CD8-positive, alpha-beta memory T cell (primary cell): ENCODE results near the gene FER. TPM values are rescaled to one million over a fixed set of nuclear protein-coding genes. Genes with fewer than 3 reads are reported as not detected.

Experiments
- CTCF ChIA-PET: fragments of 350-600 bp; sonication (Branson Sonifier 250); formaldehyde crosslinking; loops from one replicate; lab custom pipeline; 2021; ENCODE audit warnings: antibody characterized with exemption; lab: Charles Lee
- POLR2A ChIA-PET: fragments of 350-600 bp; sonication (Branson Sonifier 250); formaldehyde crosslinking; loops from one replicate; lab custom pipeline; 2021; ENCODE audit warnings: antibody characterized with exemption; lab: Charles Lee
- DNase-seq, 5 donors: peaks; one replicate each; pipeline versions ENCODE4 v3.0.0 to v3.0.0-alpha.2; 2020 to 2022; ENCODE audit warnings: mixed read lengths in 1 of 5
- H3K27ac ChIP-seq: one replicate; pipeline ENCODE4 v1.7.0; 2013; ENCODE audit warnings: low read depth, mild to moderate bottlenecking, low read length, moderate library complexity
- H3K27me3 ChIP-seq: 2 replicates; pipeline ENCODE4 v1.7.0; 2013; ENCODE audit warnings: low read length, mild to moderate bottlenecking; ENCODE audit not compliant: insufficient read depth, poor library complexity, severe bottlenecking
- H3K36me3 ChIP-seq: 2 replicates; pipeline ENCODE4 v1.7.0; 2013; ENCODE audit warnings: mild to moderate bottlenecking, low read length, moderate library complexity; ENCODE audit not compliant: insufficient read depth
- H3K4me1 ChIP-seq: 2 replicates; pipeline ENCODE4 v1.7.0; 2013; ENCODE audit warnings: mild to moderate bottlenecking, low read length, moderate library complexity; ENCODE audit not compliant: insufficient read depth
- H3K4me3 ChIP-seq: 2 replicates; pipeline ENCODE4 v1.7.0; 2013; ENCODE audit warnings: mild to moderate bottlenecking, low read length
- H3K9me3 ChIP-seq: 2 replicates; pipeline ENCODE4 v1.7.0; 2013; ENCODE audit warnings: mild to moderate bottlenecking, low read length
- H3K27ac Mint-ChIP-seq, 8 donors: one replicate each; pipeline ENCODE4 v1.8.0; 2020 to 2021; ENCODE audit warnings: mixed read lengths in 8 of 8, mild to moderate bottlenecking in 6 of 8, inconsistent platforms in 3 of 8, moderate library complexity in 3 of 8
- H3K27me3 Mint-ChIP-seq, 2 donors: one replicate each; pipeline ENCODE4 v1.8.0; 2020 to 2021; ENCODE audit warnings: mixed read lengths in 2 of 2, mild to moderate bottlenecking in 1 of 2, moderate library complexity in 1 of 2
- H3K36me3 Mint-ChIP-seq, 3 donors: one replicate each; pipeline ENCODE4 v1.8.0; 2020 to 2021; ENCODE audit warnings: mixed read lengths in 3 of 3, inconsistent platforms in 1 of 3, mild to moderate bottlenecking in 1 of 3
- H3K4me1 Mint-ChIP-seq, 3 donors: one replicate each; pipeline ENCODE4 v1.8.0; 2020 to 2021; ENCODE audit warnings: mixed read lengths in 3 of 3, inconsistent platforms in 1 of 3, mild to moderate bottlenecking in 1 of 3
- H3K4me3 Mint-ChIP-seq, 7 donors: one replicate each; pipeline ENCODE4 v1.8.0; 2020 to 2021; ENCODE audit warnings: mixed read lengths in 7 of 7, mild to moderate bottlenecking in 6 of 7, moderate library complexity in 4 of 7, inconsistent platforms in 2 of 7
- H3K9me3 Mint-ChIP-seq, 5 donors: one replicate each; pipeline ENCODE4 v1.8.0; 2020 to 2022; ENCODE audit warnings: mixed read lengths in 5 of 5, mild to moderate bottlenecking in 3 of 5, moderate library complexity in 2 of 5, inconsistent platforms in 1 of 5
- polyA plus RNA-seq: library from polyadenylated mRNA; unstranded; fragments of 300-500 nt; fragmentation: Illumina TruSeq; gene quantifications from one replicate; pipeline ENCODE4 v1.2.3, GENCODE V29; 2021
- total RNA-seq, 2 experiments: library from RNA; stranded (reverse); gene quantifications; one replicate each; pipeline ENCODE4 v1.2.3, GENCODE V29; 2021

The FER gene
- total and polyA plus RNA-seq, 3 experiments from 2014 or later, result 10.1 to 11.3 (median 10.6) TPM

DNA sequence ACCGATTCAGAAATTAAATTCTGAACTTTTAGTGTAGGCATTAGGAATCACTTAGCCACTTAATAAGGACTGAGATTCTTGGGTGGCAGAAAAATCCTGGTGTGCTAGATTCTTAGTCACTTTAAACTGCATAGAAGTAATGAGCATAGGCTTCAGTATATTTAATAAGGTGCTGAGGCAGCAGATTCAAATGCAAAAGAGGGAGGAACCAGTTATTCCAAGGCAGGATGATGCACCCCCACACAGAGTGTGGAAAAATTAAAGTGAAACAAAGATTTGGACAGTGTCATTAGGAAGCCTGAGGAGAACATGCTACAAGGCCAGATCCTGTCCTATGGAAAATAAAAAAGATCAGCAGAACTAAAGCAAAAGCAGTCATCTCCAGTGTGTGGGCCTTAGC is 444.3 kb downstream of the FER start:
- H3K4me1 ChIP-seq, result no peaks in the 10 kb centered on the region
- no peaks in the 10 kb centered on the region for H3K27me3 ChIP-seq
- CTCF ChIA-PET, result no interaction called here
- H3K4me3 Mint-ChIP-seq, result no peak overlapping the region
- H3K27me3 Mint-ChIP-seq, result peaks cover 0 to 1% of the 10 kb centered on the region in 2 donors
- peaks cover 3 to 5% (median 5%) of the 10 kb centered on the region in 3 donors for H3K4me1 Mint-ChIP-seq
- H3K27ac ChIP-seq, result no peak overlapping the region
- no peak for DNase-seq
- no peak overlapping the region for H3K27ac Mint-ChIP-seq
- H3K4me3 ChIP-seq, result no peak overlapping the region
- H3K36me3 ChIP-seq, result no peaks in the 10 kb centered on the region
- POLR2A ChIA-PET, result no interaction called here
- H3K9me3 Mint-ChIP-seq, result no peaks in the 10 kb centered on the region
- no peaks in the 10 kb centered on the region for H3K9me3 ChIP-seq
- H3K36me3 Mint-ChIP-seq, result peaks cover 0 to 8% (median 6%) of the 10 kb centered on the region in 3 donors

DNA sequence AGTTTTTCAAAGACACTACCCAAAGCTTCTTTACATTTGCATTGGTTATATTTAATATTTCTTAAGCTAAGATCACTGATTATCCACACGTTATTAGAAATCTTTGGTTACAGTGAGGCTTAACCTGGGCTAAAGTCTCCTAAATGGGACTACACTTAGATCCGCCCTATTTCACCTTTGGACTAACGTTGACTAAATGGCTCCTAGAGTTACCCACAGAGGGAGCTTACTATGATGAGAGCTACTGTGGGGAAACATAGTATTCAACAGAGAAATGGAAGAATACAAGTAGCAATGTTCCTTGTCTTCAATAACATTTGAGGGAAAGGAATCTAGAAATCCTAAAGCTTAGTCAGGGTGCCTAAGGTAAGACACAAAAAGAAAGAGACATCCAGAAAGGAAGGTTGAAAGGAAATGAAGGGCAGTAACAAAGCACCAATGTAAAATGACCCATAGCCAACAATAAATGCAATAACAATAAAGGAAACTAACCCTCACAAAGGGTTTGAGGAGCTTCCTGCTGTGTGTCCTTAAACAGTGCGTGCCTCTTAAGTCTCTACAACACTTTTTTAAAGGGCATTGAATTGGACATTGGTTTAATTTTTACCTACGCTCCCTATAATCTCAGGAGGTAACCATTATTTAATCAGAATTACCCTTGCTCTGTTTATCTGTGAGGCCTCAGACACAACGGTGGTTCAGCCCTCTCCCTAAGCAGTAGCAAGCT is 445.0 kb downstream of the FER start:
- Histone ChIP-seq H3K4me1 (no peaks in the 10 kb centered on the region), H3K27me3 (no peaks in the 10 kb centered on the region), H3K9me3 (no peaks in the 10 kb centered on the region), H3K4me3 (no peak overlapping the region), H3K27ac (no peak overlapping the region), H3K36me3 (no peaks in the 10 kb centered on the region)
- DNase-seq, result no peak
- peaks cover 3 to 5% (median 5%) of the 10 kb centered on the region in 3 donors for H3K4me1 Mint-ChIP-seq
- H3K4me3 Mint-ChIP-seq, result no peak overlapping the region
- CTCF ChIA-PET, result no interaction called here
- H3K9me3 Mint-ChIP-seq, result no peaks in the 10 kb centered on the region
- H3K27ac Mint-ChIP-seq, result no peak overlapping the region
- H3K27me3 Mint-ChIP-seq, result peaks cover 0 to 1% of the 10 kb centered on the region in 2 donors
- peaks cover 0 to 4% (median 3%) of the 10 kb centered on the region in 3 donors for H3K36me3 Mint-ChIP-seq
- POLR2A ChIA-PET, result no interaction called here

- Histone ChIP-seq H3K27ac (no peak overlapping the region), H3K27me3 (no peaks in the 10 kb centered on the region), H3K9me3 (no peaks in the 10 kb centered on the region), H3K36me3 (no peaks in the 10 kb centered on the region), H3K4me3 (no peak overlapping the region), H3K4me1 (no peaks in the 10 kb centered on the region)
- Mint-ChIP-seq H3K4me1 (peaks cover 3 to 5% (median 5%) of the 10 kb centered on the region in 3 donors), H3K9me3 (no peaks in the 10 kb centered on the region), H3K27ac (no peak overlapping the region), H3K4me3 (no peak overlapping the region), H3K27me3 (peaks cover 0 to 1% of the 10 kb centered on the region in 2 donors), H3K36me3 (peaks cover 0 to 3% (median 0%) of the 10 kb centered on the region in 3 donors)
- ChIA-PET POLR2A (no interaction called here), CTCF (no interaction called here)
- no peak for DNase-seq
Observed at GRCh38 chr5:109195667-109196066, 448.0 kb downstream of the FER start.

- no peak overlapping the region for H3K27ac Mint-ChIP-seq
- peaks cover 0 to 3% (median 0%) of the 10 kb centered on the region in 3 donors for H3K36me3 Mint-ChIP-seq
- Histone ChIP-seq H3K4me3 (no peak overlapping the region), H3K9me3 (no peaks in the 10 kb centered on the region), H3K4me1 (no peaks in the 10 kb centered on the region), H3K27ac (no peak overlapping the region), H3K27me3 (no peaks in the 10 kb centered on the region), H3K36me3 (no peaks in the 10 kb centered on the region)
- H3K27me3 Mint-ChIP-seq, result peaks cover 0 to 1% of the 10 kb centered on the region in 2 donors
- H3K4me1 Mint-ChIP-seq, result peaks cover 2 to 3% (median 2%) of the 10 kb centered on the region in 3 donors
- ChIA-PET POLR2A (interaction anchor here (0.6 kb wide), 1 partner anchor 24 kb away, joined by 10 read pairs; no protein-coding TSS in a partner anchor), CTCF (no interaction called here)
- H3K4me3 Mint-ChIP-seq, result no peak overlapping the region
- H3K9me3 Mint-ChIP-seq, result no peaks in the 10 kb centered on the region
- DNase-seq, result no peak
Observed at GRCh38 chr5:109196087-109196822, 448.6 kb downstream of the FER start.

DNA sequence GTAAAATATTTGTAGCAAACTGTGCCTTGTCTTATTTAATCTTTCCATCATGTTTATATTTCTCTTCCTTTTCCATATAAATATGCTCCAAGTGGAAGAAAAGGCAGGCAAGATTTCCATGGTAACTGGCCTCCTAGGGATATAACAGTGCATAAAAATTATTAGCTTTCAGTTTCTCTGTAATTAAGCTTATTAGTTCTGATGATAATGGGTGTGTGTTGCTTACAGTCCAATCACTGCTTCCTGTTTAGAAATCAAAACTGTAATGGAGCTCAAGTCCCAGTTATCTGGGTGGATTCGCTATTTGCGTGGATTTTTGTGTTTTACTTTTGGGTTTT is 449.1 kb downstream of the FER start:
- no peaks in the 10 kb centered on the region for H3K4me1 ChIP-seq
- no peak overlapping the region for H3K27ac Mint-ChIP-seq
- H3K27me3 ChIP-seq, result no peaks in the 10 kb centered on the region
- H3K4me3 ChIP-seq, result no peak overlapping the region
- peaks cover 0 to 1% of the 10 kb centered on the region in 2 donors for H3K27me3 Mint-ChIP-seq
- POLR2A ChIA-PET, result interaction anchor here (0.6 kb wide), 1 partner anchor 24 kb away, joined by 10 read pairs; no protein-coding TSS in a partner anchor
- H3K36me3 Mint-ChIP-seq, result peaks cover 0 to 3% (median 0%) of the 10 kb centered on the region in 3 donors
- H3K36me3 ChIP-seq, result no peaks in the 10 kb centered on the region
- no peaks in the 10 kb centered on the region for H3K4me1 Mint-ChIP-seq
- H3K4me3 Mint-ChIP-seq, result no peak overlapping the region
- H3K27ac ChIP-seq, result no peak overlapping the region
- CTCF ChIA-PET, result no interaction called here
- no peaks in the 10 kb centered on the region for H3K9me3 Mint-ChIP-seq
- no peaks in the 10 kb centered on the region for H3K9me3 ChIP-seq
- no peak for DNase-seq

GRCh38 chr5:109199289-109199688 is 451.6 kb downstream of the FER start:
- H3K27ac Mint-ChIP-seq, result no peak overlapping the region
- CTCF ChIA-PET, result no interaction called here
- Histone ChIP-seq H3K4me1 (no peaks in the 10 kb centered on the region), H3K27me3 (no peaks in the 10 kb centered on the region), H3K36me3 (no peaks in the 10 kb centered on the region), H3K9me3 (no peaks in the 10 kb centered on the region), H3K27ac (no peak overlapping the region), H3K4me3 (no peak overlapping the region)
- H3K9me3 Mint-ChIP-seq, result peaks cover 0 to 4% (median under 1%) of the 10 kb centered on the region in 5 donors
- no peaks in the 10 kb centered on the region for H3K4me1 Mint-ChIP-seq
- no peak for DNase-seq
- H3K4me3 Mint-ChIP-seq, result no peak overlapping the region
- POLR2A ChIA-PET, result no interaction called here
- no peaks in the 10 kb centered on the region for H3K27me3 Mint-ChIP-seq
- peaks cover 0 to 3% (median 3%) of the 10 kb centered on the region in 3 donors for H3K36me3 Mint-ChIP-seq

- Mint-ChIP-seq H3K36me3 (peaks cover 0 to 3% (median 3%) of the 10 kb centered on the region in 3 donors), H3K4me1 (no peaks in the 10 kb centered on the region), H3K27me3 (no peaks in the 10 kb centered on the region), H3K4me3 (no peak overlapping the region), H3K27ac (no peak overlapping the region), H3K9me3 (peaks cover 4 to 11% (median 7%) of the 10 kb centered on the region in 5 donors)
- ChIA-PET CTCF (no interaction called here), POLR2A (no interaction called here)
- DNase-seq, result no peak
- H3K4me3 ChIP-seq, result no peak overlapping the region
- H3K4me1 ChIP-seq, result no peaks in the 10 kb centered on the region
- H3K36me3 ChIP-seq, result no peaks in the 10 kb centered on the region
- H3K27ac ChIP-seq, result no peak overlapping the region
- H3K27me3 ChIP-seq, result no peaks in the 10 kb centered on the region
- H3K9me3 ChIP-seq, result no peaks in the 10 kb centered on the region
Observed at GRCh38 chr5:109199799-109200620, 452.3 kb downstream of the FER start.
